Fibroblast of gingiva (primary cell): Measurements from ENCODE around the gene DGAT2.

Source experiments
- DNase-seq: peaks from one replicate; pipeline ENCODE4 v3.0.0-alpha.2; 2011; ENCODE audit warnings: low read depth

The DGAT2 gene

GRCh38 chr11:75757651-75758050 lies 10.9 kb upstream of the DGAT2 start:
- DNase-seq = no peak

- no peak for DNase-seq
Observed at GRCh38 chr11:75759832-75760231, 8.7 kb upstream of the DGAT2 start.

GRCh38 chr11:75760243-75760642 lies 8.3 kb upstream of the DGAT2 start:
- DNase-seq = no peak

- peak; percentile 47 for DNase-seq
Observed at GRCh38 chr11:75760710-75761493, 7.7 kb upstream of the DGAT2 start.

- DNase-seq = no peak
Observed at GRCh38 chr11:75762158-75762557, 6.4 kb upstream of the DGAT2 start.

- peak; percentile 74 for DNase-seq
Observed at GRCh38 chr11:75762885-75763284, 5.7 kb upstream of the DGAT2 start.

DNA sequence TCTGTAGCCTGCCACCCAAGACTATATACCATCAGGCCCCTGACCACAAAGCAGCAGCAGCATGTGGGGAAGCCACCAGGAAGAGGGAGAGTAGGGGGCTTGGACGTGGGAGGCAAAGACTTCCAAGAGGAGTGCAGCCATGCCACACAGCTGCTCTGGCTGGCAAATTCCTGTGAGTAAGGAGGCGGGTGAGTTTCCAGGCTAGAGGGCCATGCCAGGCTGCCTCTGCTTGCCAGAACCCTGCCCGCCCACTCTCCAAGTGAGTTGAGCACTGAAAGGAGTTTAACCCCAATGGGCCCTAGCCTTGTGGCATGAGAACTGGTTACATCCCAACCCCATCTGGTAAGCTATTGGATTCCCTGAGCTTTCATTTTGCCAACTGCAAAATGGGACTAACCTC lies 4.7 kb upstream of the DGAT2 start:
- DNase-seq = no peak

DNA sequence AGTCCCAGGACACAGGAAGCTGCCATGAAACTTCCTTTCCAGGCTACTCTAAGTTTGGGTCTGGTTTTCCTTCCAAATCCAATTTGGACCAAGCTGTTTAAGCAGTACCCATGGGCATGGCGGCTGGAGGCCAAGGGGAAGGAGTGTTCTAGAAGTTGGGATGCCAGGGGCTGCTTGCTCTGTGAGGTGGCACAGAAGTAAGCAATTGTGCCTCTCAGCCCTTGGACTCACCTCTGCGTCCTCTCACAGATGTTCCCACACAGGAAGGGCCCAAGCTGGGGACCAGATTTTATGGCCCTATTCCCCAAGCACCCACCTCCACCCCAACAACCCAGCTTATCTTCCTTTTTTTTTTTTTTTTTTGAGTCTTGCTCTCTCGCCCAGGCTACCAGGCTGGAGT lies 3.5 kb upstream of the DGAT2 start:
- no peak for DNase-seq

DNA sequence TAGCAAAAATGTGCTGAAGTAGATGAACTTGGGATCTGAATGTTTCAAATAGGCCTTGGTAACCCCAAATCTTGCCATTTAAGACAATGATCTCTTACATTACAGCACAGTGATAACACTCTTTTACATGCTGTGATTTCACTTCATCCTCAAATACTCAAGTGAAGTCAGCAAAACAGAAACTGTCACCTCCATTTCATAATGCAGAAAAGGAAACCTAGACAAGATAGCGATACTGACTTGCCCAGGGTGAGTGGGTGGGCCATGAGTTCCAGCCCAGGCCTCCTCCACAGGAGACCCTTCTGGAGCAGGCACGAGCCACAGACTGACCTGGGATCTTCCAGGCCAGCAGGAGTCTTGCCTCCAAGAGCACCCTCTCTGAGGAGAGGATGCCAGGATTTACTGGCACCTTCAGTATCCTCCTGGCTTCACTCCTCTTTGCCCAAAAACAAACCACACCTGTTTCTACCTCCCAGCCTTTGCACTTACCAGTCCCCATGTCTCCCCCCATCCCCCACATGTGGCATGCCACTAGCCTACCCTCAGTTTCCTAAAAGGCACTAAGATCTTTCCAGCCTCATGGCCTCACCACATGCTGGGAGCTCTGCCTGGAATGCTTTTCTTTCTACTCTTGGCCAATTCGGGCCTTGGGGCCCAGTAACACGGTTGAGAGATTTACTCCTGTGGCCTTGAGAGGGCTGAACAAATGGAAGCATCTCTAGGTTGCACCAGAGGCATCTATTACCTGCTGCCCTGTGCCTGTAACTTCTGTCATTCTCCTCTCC lies 1.9 kb upstream of the DGAT2 start:
- DNase-seq = no peak

GRCh38 chr11:75767228-75767572 lies 1.4 kb upstream of the DGAT2 start:
- no peak for DNase-seq

GRCh38 chr11:75767793-75768111 lies 826 bp upstream of the DGAT2 start:
- DNase-seq = no peak

GRCh38 chr11:75768909-75769771 lies 562 bp downstream of the DGAT2 start:
- DNase-seq = no peak

- DNase-seq = no peak
Observed at GRCh38 chr11:75770102-75770501, 1.5 kb downstream of the DGAT2 start.

GRCh38 chr11:75771646-75772410 lies 3.2 kb downstream of the DGAT2 start:
- DNase-seq = peak; percentile 56

GRCh38 chr11:75773595-75774353 lies 5.2 kb downstream of the DGAT2 start:
- no peak for DNase-seq

DNA sequence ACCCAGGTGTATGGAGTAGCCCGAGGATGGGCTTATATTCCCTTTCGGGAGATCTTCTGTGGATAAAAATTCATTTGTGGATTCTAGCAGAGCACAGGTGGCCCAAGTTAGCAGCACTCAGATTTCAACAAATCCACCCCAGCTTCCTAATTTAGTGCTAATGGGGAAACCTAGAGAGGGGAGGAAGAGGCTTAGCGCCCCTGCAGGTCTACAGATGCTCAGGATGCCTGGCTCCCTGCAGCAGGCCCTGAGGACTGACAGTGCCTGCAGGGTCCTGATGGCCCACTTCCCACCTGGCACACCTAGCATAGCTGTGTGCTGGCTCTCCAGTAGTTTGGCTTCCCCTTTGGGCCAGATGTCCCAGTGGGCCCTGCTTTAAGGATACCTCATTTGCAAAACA lies 6.5 kb downstream of the DGAT2 start:
- no peak for DNase-seq

DNA sequence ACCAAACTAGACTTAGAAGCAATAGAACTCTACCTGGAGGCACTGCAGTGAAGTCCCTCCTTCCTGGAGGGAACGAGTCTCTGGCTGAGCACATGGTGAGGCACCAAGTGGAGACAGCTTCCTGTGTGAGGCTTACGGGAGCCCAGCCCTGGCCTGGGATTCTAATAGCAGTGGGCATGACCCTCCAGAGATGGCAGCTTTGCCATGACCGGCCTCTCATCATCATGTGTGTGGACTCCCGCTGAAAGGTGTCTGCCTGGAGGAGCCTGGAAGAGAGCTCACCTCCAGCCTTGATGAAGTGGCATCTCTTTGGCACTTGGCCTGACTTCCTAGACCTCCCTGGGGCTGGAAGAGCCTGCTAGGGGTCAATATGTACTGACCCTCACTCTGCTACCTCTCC lies 8.0 kb downstream of the DGAT2 start:
- no peak for DNase-seq

DNA sequence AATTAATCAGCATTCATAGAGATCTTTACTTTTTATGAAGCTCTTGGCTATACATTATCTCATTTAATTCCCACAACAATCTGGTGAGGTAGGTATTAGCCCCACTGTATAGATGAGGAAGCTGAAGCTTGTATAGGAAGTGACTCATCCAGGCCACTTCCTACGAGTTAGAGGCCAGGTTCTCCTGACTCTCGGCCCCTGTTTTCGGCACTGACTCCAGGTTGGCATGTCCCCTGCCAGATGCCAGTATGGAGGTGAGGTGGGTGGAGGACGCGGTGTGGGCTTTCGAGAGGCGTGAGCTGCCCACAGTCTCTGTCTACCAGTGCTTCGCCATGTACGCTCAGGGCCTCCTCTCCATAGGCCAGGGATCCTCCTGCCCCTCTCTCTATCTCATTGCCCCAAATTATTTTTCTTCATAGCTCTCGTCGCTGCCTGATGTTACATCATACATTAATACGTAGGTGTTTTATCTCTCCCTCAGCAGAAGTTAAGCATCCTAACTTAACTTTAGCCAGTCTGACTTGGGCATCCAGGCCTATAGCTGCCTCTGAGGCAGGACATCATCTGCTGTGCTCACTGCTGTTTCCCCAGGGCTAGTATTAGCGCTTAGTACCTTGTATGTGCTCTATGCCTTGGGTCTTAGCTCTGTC lies 9.0 kb downstream of the DGAT2 start:
- DNase-seq = no peak

DNA sequence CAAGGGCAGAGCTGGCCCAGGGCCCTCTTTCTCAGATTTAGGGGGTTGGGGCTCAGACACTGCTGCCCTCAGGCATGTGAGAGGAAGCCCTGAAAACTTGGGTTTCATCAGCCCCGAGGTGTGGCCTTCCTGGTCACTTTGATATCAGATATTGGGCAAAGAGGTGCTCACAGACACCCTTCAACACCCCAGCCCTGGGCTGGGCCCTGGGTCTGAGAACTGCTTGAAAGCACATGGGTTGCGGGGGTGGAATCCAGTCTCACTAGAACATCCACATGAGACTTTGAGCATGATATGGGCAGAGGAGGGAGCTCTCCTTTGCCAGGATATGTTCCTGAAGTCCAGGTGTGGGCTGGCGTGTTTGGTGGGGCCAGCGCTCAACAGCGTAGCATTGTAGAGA lies 10.4 kb downstream of the DGAT2 start:
- no peak for DNase-seq

- DNase-seq = no peak
Observed at GRCh38 chr11:75779960-75780359, 11.4 kb downstream of the DGAT2 start.

- no peak for DNase-seq
Observed at GRCh38 chr11:75780888-75781287, 12.3 kb downstream of the DGAT2 start.
